Panc1 (cell line): Measurements from ENCODE around the gene DYNC1H1. TPM values are rescaled to one million over a fixed set of nuclear protein-coding genes. Genes with fewer than 3 reads are reported as not detected.

Experiments used
- ATAC-seq: fragments of 200-7000 bp; cut with Tn5 transposase; 2 replicates; pipeline ENCODE4 v1.9.1; 2020; ENCODE audit warnings: mild to moderate bottlenecking, moderate library complexity
- BruUV-seq: library from RNA; stranded (reverse); fragments of 400-500 nt; replicated peaks from 2 replicates; lab custom pipeline; 2021; lab: Mats Ljungman, UMichigan
- CTCF ChIA-PET: fragments of 300-600 bp; sonication (Branson Sonifier 250); formaldehyde crosslinking; loops from one replicate; lab custom pipeline; 2022; ENCODE audit warnings: antibody characterized with exemption; lab: Charles Lee
- POLR2A ChIA-PET: fragments of 300-600 bp; sonication (Branson Sonifier 250); formaldehyde crosslinking; loops from one replicate; lab custom pipeline; 2022; ENCODE audit warnings: antibody characterized with exemption; lab: Charles Lee
- DNase-seq: peaks from one replicate; pipeline ENCODE4 v3.0.0-alpha.2; 2010; ENCODE audit warnings: low read depth, low spot score
- H3K27ac ChIP-seq: 2 replicates; pipeline ENCODE4 v1.5.1; 2011; ENCODE audit warnings: mild to moderate bottlenecking, low read length, inconsistent platforms
- H3K27me3 ChIP-seq: fragments of 200-500 bp; sonication (Bioruptor generic); 2 replicates; pipeline ENCODE4 v1.6.0; 2014; ENCODE audit warnings: low read length, inconsistent platforms; ENCODE audit not compliant: control insufficient read depth, insufficient read depth
- H3K36me3 ChIP-seq: fragments of 200-500 bp; sonication (Bioruptor generic); 2 replicates; pipeline ENCODE4 v1.5.1; 2014; ENCODE audit warnings: inconsistent platforms, mild to moderate bottlenecking, low read length, moderate library complexity; ENCODE audit not compliant: control insufficient read depth, insufficient read depth
- H3K4me1 ChIP-seq: 2 replicates; pipeline ENCODE4 v1.5.1; 2011; ENCODE audit warnings: inconsistent platforms, mild to moderate bottlenecking, low read length, moderate library complexity; ENCODE audit not compliant: control insufficient read depth, insufficient read depth
- H3K4me3 ChIP-seq, 2 experiments: 2 replicates each; pipeline ENCODE4 v1.5.1; 2011 to 2012; ENCODE audit warnings: low read depth in 2 of 2, low read length in 2 of 2, mild to moderate bottlenecking in 2 of 2, inconsistent platforms in 1 of 2, moderate library complexity in 1 of 2
- H3K9me3 ChIP-seq: fragments of 200-500 bp; sonication (Bioruptor generic); 2 replicates; pipeline ENCODE4 v1.5.1; 2014; ENCODE audit warnings: low read depth, mild to moderate bottlenecking, inconsistent platforms, low read length, moderate library complexity; ENCODE audit not compliant: control insufficient read depth, insufficient read depth
- POLR2AphosphoS5 ChIP-seq: IDR thresholded peaks from 2 replicates; pipeline ENCODE4 v1.6.1; 2012; ENCODE audit warnings: mild to moderate bottlenecking, low read depth, low read length, moderate library complexity
- SIN3A ChIP-seq: IDR thresholded peaks from 2 replicates; pipeline ENCODE4 v1.6.1; 2012; ENCODE audit warnings: low read depth, mild to moderate bottlenecking, low read length, moderate library complexity, borderline replicate concordance; ENCODE audit not compliant: insufficient read depth
- TCF7L2 ChIP-seq: IDR thresholded peaks from 2 replicates; pipeline ENCODE4 v1.6.1; 2011; ENCODE audit warnings: mild to moderate bottlenecking, low read depth, low read length, inconsistent platforms
- in situ Hi-C: cut with HindIII; loops from 2 replicates; pipeline ENCODE4 v1.10.0; 2016; ENCODE audit warnings: low sequenced_read_pairs, low pct_unique_long_range_greater_than_20kb
- intact Hi-C: fragments of 100-400 bp; cut with micrococcal nuclease; formaldehyde crosslinking; loops from one replicate; pipeline ENCODE4 v1.10.0; 2022; ENCODE audit not compliant: unreplicated experiment
- total RNA-seq: library from RNA; stranded (reverse); gene quantifications from one replicate; pipeline ENCODE4 v1.2.1, GENCODE V29; 2021; ENCODE audit not compliant: unreplicated experiment
- TF ChIP-seq, protein P1 (sequence below), 2 experiments: IDR thresholded peaks; 2 replicates each; pipeline ENCODE4 v1.6.1; 2011 to 2012; ENCODE audit warnings: low read depth in 2 of 2, control low read depth in 1 of 2, low read length in 1 of 2, mild to moderate bottlenecking in 1 of 2, moderate library complexity in 1 of 2; ENCODE audit not compliant: insufficient read depth in 1 of 2
- TF ChIP-seq, protein P2 (sequence below): fragments of 450-650 bp; IDR thresholded peaks from 2 replicates; pipeline ENCODE4 v1.5.1; 2017; ENCODE audit warnings: mild to moderate bottlenecking

DYNC1H1 gene
- total RNA-seq, 1 experiment from 2014 or later, result 382 TPM

DNA sequence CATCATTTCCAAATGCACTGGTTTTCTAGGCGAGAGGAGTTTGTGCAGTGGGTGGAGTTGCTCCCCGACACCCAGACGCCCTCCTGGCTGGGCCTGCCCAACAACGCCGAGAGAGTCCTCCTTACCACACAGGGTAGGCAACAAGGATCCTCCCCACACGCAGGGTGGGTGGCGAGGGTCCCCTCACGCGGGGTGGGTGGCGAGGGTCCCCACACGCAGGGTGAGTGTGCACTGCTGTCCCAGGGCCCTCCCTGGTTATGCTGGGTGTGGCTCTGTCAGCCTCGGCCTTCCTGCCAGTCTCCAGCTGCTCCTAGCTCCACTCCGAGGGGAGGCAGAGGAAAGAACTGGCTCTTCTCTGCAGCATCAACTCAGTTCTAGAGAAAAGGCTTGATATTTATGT lies 80.2 kb downstream of the DYNC1H1 start:
- CTCF ChIA-PET, result interaction anchor here (0.6 kb wide), 1 partner anchor 19 kb away, joined by 4 read pairs; no protein-coding TSS in a partner anchor
- intact Hi-C loops (no loop called here), in situ Hi-C loops (no loop called here)

DNA sequence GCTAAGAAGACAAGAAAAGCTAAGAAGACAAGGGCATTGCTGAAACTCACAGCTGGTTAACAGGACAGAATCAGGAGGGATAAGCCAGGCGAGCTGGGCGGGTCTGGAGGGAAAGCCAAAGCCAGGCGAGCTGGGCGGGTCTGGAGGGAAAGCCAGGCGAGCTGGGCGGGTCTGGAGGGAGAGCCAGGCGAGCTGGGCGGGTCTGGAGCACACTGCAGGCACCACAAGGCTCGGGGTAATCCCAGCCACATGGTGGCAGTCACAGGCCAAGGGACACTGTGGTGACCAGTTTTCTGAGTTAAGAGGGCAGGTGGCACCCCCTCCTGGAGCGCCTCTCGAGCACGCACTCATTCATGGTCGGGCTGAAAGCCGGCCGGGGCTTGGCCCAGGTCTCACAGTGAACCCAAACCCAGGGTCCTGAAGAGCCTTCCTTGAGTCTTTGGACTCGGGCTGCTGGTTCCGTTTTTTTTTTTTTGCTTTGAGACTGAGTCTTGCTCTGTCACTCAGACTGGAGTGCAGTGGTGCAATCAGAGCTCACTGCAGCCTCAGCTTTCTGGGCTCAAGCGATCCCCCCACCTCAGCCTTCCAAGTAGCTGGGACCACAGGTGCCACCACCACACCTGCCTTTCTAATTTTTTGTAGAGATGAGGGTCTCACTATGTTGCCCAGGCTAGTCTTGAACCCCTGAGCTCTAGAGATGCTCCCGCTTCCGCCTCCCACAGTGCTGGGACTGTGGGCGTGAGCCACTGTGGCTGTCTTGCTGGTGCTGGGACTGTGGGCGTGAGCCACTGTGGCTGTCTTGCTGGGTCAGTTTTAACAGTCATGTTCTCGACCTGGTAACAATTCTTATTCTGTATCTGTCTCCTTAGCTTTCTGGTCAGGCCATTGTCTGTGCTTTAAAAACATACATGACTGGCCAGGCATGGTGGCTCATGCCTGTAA lies 82.2 kb downstream of the DYNC1H1 start:
- Histone ChIP-seq H3K27me3 (no peaks in the 10 kb centered on the region), H3K36me3 (peaks cover 7% of the 10 kb centered on the region; the same call in 1 of the 2 replicates), H3K27ac (no peak overlapping the region), H3K4me1 (no peaks in the 10 kb centered on the region), H3K9me3 (no peaks in the 10 kb centered on the region), H3K4me3 (no peak overlapping the region)
- TF ChIP-seq, protein P1, sequence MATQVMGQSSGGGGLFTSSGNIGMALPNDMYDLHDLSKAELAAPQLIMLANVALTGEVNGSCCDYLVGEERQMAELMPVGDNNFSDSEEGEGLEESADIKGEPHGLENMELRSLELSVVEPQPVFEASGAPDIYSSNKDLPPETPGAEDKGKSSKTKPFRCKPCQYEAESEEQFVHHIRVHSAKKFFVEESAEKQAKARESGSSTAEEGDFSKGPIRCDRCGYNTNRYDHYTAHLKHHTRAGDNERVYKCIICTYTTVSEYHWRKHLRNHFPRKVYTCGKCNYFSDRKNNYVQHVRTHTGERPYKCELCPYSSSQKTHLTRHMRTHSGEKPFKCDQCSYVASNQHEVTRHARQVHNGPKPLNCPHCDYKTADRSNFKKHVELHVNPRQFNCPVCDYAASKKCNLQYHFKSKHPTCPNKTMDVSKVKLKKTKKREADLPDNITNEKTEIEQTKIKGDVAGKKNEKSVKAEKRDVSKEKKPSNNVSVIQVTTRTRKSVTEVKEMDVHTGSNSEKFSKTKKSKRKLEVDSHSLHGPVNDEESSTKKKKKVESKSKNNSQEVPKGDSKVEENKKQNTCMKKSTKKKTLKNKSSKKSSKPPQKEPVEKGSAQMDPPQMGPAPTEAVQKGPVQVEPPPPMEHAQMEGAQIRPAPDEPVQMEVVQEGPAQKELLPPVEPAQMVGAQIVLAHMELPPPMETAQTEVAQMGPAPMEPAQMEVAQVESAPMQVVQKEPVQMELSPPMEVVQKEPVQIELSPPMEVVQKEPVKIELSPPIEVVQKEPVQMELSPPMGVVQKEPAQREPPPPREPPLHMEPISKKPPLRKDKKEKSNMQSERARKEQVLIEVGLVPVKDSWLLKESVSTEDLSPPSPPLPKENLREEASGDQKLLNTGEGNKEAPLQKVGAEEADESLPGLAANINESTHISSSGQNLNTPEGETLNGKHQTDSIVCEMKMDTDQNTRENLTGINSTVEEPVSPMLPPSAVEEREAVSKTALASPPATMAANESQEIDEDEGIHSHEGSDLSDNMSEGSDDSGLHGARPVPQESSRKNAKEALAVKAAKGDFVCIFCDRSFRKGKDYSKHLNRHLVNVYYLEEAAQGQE (IDR thresholded peaks at IDR 0.05; ENCODE audit: insufficient read depth in 1 of 2, low read depth in 2 of 2, low read length in 1 of 2), result no peak
- no peak for TF ChIP-seq SIN3A
- TF ChIP-seq, protein P2, sequence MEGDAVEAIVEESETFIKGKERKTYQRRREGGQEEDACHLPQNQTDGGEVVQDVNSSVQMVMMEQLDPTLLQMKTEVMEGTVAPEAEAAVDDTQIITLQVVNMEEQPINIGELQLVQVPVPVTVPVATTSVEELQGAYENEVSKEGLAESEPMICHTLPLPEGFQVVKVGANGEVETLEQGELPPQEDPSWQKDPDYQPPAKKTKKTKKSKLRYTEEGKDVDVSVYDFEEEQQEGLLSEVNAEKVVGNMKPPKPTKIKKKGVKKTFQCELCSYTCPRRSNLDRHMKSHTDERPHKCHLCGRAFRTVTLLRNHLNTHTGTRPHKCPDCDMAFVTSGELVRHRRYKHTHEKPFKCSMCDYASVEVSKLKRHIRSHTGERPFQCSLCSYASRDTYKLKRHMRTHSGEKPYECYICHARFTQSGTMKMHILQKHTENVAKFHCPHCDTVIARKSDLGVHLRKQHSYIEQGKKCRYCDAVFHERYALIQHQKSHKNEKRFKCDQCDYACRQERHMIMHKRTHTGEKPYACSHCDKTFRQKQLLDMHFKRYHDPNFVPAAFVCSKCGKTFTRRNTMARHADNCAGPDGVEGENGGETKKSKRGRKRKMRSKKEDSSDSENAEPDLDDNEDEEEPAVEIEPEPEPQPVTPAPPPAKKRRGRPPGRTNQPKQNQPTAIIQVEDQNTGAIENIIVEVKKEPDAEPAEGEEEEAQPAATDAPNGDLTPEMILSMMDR, result no peak; the same call in 1 of the 2 replicates
- TF ChIP-seq POLR2AphosphoS5, result no peak
- TF ChIP-seq TCF7L2, result no peak
- intact Hi-C loops (no loop called here), in situ Hi-C loops (no loop called here)
- DNase-seq, result no peak
- BruUV-seq, result no TSS peak
- ATAC-seq, result peak; percentile 90
- ChIA-PET POLR2A (no interaction called here), CTCF (interaction anchor here (0.6 kb wide), 1 partner anchor 264 kb away, joined by 5 read pairs; no protein-coding TSS in a partner anchor)

More for the DNA sequence above, 80.2 kb downstream of the DYNC1H1 start:
- ATAC-seq (no peak), DNase-seq (no peak)
- no peak for TF ChIP-seq TCF7L2
- TF ChIP-seq, protein P2, result no peak
- no peak for TF ChIP-seq POLR2AphosphoS5
- TF ChIP-seq SIN3A, result no peak
- TF ChIP-seq, protein P1 (IDR thresholded peaks at IDR 0.05; ENCODE audit: insufficient read depth in 1 of 2, low read depth in 2 of 2, low read length in 1 of 2), result no peak
- POLR2A ChIA-PET, result no interaction called here
- Histone ChIP-seq H3K27me3 (no peaks in the 10 kb centered on the region), H3K9me3 (no peaks in the 10 kb centered on the region), H3K4me3 (no peak overlapping the region), H3K27ac (no peak overlapping the region), H3K4me1 (no peaks in the 10 kb centered on the region), H3K36me3 (peaks cover 4% of the 10 kb centered on the region)
- BruUV-seq, result no TSS peak
